B cell (primary cell): Measurements from ENCODE around the gene ZNRD2. TPM values are rescaled to one million over a fixed set of nuclear protein-coding genes. Genes with fewer than 3 reads are reported as not detected.
A peak's percentile ranks its signal among the peaks of the same experiment; 100 is the strongest.

Experiments
- ATAC-seq: fragments of 200-7000 bp; cut with Tn5 transposase; one replicate; pipeline ENCODE4 v1.10.0; 2021; ENCODE audit warnings: low read depth, mild to moderate bottlenecking, moderate number of reproducible peaks, moderate library complexity
- CTCF ChIA-PET: fragments of 350-600 bp; sonication (Branson Sonifier 250); formaldehyde crosslinking; loops from one replicate; lab custom pipeline; 2021; ENCODE audit warnings: antibody characterized with exemption, inconsistent platforms; lab: Charles Lee
- POLR2A ChIA-PET: fragments of 350-600 bp; sonication (Branson Sonifier 250); formaldehyde crosslinking; loops from one replicate; lab custom pipeline; 2021; ENCODE audit warnings: antibody characterized with exemption; lab: Charles Lee
- DNase-seq: peaks from one replicate; pipeline ENCODE4 v3.0.0; 2013
- H2AFZ ChIP-seq: 2 replicates; pipeline ENCODE4 v1.6.1; 2012; ENCODE audit warnings: mild to moderate bottlenecking, low read depth, low read length; ENCODE audit not compliant: insufficient read depth, poor library complexity, severe bottlenecking
- H3K27ac ChIP-seq, 2 donors: 1 replicate in 1 of 2; 2 replicates in 1 of 2; pipeline ENCODE4 v1.5.1; 2012 to 2013; ENCODE audit warnings: low read length in 2 of 2, mild to moderate bottlenecking in 2 of 2, moderate library complexity in 1 of 2
- H3K27me3 ChIP-seq, 4 experiments: fragments of 200-600 bp in 1 of 4; sonication (generic) in 1 of 4; replicated peaks in 1 of 4; 1 replicate in 2 of 4; 2 replicates in 2 of 4; pipeline versions ENCODE4 v1.6.1 to v1.7.0; 2013 to 2016; ENCODE audit warnings: low read length in 3 of 4, mild to moderate bottlenecking in 2 of 4, mixed read lengths in 1 of 4, moderate library complexity in 1 of 4; ENCODE audit not compliant: insufficient read depth in 4 of 4, control insufficient read depth in 3 of 4; ENCODE audit errors: control extremely low read depth in 1 of 4
- H3K36me3 ChIP-seq, 2 experiments: replicated peaks in 1 of 2; 1 replicate in 1 of 2; 2 replicates in 1 of 2; pipeline versions ENCODE4 v1.6.1 to v1.7.1; 2013; ENCODE audit warnings: low read length in 1 of 2; ENCODE audit not compliant: insufficient read depth in 2 of 2, control insufficient read depth in 1 of 2; ENCODE audit errors: control extremely low read depth in 1 of 2, extremely low read depth in 1 of 2
- H3K4me1 ChIP-seq, 2 donors: fragments of 200-600 bp in 1 of 2; sonication (generic) in 1 of 2; 1 replicate in 1 of 2; 2 replicates in 1 of 2; pipeline versions ENCODE4 v1.5.1 to v1.6.1; 2013 to 2017; ENCODE audit warnings: low read length in 2 of 2; ENCODE audit not compliant: control insufficient read depth in 2 of 2, insufficient read depth in 2 of 2
- H3K4me2 ChIP-seq: replicated peaks from 2 replicates; pipeline ENCODE3; 2012; ENCODE audit warnings: mild to moderate bottlenecking, low read depth, low read length; ENCODE audit not compliant: poor library complexity, severe bottlenecking
- H3K4me3 ChIP-seq, 5 experiments: fragments of 200-600 bp in 1 of 5; sonication (generic) in 1 of 5; 1 replicate in 3 of 5; 2 replicates in 2 of 5; pipeline versions ENCODE4 v1.5.1 to v1.7.0; 2011 to 2016; ENCODE audit warnings: low read length in 4 of 5, mild to moderate bottlenecking in 4 of 5, low read depth in 2 of 5, control low read depth in 1 of 5, moderate library complexity in 1 of 5; ENCODE audit not compliant: insufficient read depth in 1 of 5; ENCODE audit errors: control extremely low read depth in 1 of 5, extremely low read depth in 1 of 5
- H3K79me2 ChIP-seq: fragments of 200-600 bp; sonication (generic); one replicate; pipeline ENCODE4 v1.6.0; 2016; ENCODE audit warnings: low read length; ENCODE audit not compliant: control insufficient read depth, insufficient read depth
- H3K9ac ChIP-seq: fragments of 200-600 bp; sonication (generic); 2 replicates; pipeline ENCODE4 v1.6.1; 2017; ENCODE audit warnings: mild to moderate bottlenecking, low read length, moderate library complexity
- H3K9me3 ChIP-seq, 3 donors: one replicate each; pipeline versions ENCODE4 v1.6.1 to v1.7.1; 2013; ENCODE audit warnings: low read length in 2 of 3; ENCODE audit not compliant: control insufficient read depth in 2 of 3, insufficient read depth in 1 of 3; ENCODE audit errors: control extremely low read depth in 1 of 3
- H4K20me1 ChIP-seq: 2 replicates; pipeline ENCODE4 v1.6.0; 2012; ENCODE audit warnings: mild to moderate bottlenecking, low read length; ENCODE audit not compliant: insufficient read depth, control insufficient read depth, poor library complexity, severe bottlenecking
- H3K27ac Mint-ChIP-seq: one replicate; pipeline ENCODE4 v1.8.0; 2021; ENCODE audit warnings: mixed read lengths
- H3K27me3 Mint-ChIP-seq: one replicate; pipeline ENCODE4 v1.8.0; 2021; ENCODE audit warnings: mixed read lengths
- H3K4me1 Mint-ChIP-seq: one replicate; pipeline ENCODE4 v1.8.0; 2021; ENCODE audit warnings: mixed read lengths
- H3K4me3 Mint-ChIP-seq: one replicate; pipeline ENCODE4 v1.8.0; 2021; ENCODE audit warnings: mixed read lengths
- H3K9me3 Mint-ChIP-seq: one replicate; pipeline ENCODE4 v1.8.0; 2022; ENCODE audit warnings: mixed read lengths; ENCODE audit not compliant: insufficient read depth
- CTCF ChIP-seq: fragments of 200-600 bp; IDR thresholded peaks from one replicate; pipeline ENCODE4 v1.8.0; 2022; ENCODE audit warnings: antibody characterized with exemption, mild to moderate bottlenecking
- EZH2 ChIP-seq: IDR thresholded peaks from 2 replicates; pipeline ENCODE4 v1.6.1; 2012; ENCODE audit warnings: borderline replicate concordance, low read depth, mild to moderate bottlenecking, moderate library complexity, low read length; ENCODE audit not compliant: insufficient read depth, poor library complexity, severe bottlenecking
- WGBS: methylation state at CpG from one replicate; pipeline ENCODE4 v1.1.5; 2013; ENCODE audit warnings: missing lambda C conversion rate; ENCODE audit not compliant: insufficient coverage; 5-methylcytosine and 5-hydroxymethylcytosine counted together
- intact Hi-C: fragments of 100-400 bp; cut with micrococcal nuclease; formaldehyde crosslinking; loops from one replicate; pipeline ENCODE4 v1.10.0; 2022
- polyA plus RNA-seq: library from polyadenylated mRNA; depleted of rRNA; stranded (reverse); fragments of >200 nt; gene quantifications from 2 replicates; pipeline ENCODE4 v1.2.3, GENCODE V29; 2012
- total RNA-seq, 2 donors: library from RNA; stranded (reverse); fragments of 120-200 nt in 1 of 2; gene quantifications; 1 replicate in 1 of 2; 2 replicates in 1 of 2; pipeline versions ENCODE4 v1.2.3 to v1.2.4, GENCODE V29; 2013 to 2022

ZNRD2 gene
- total and polyA plus RNA-seq, 2 donors (not counting 1 experiment from before 2014, with no cell fraction given) = 22.1 to 112 TPM

DNA sequence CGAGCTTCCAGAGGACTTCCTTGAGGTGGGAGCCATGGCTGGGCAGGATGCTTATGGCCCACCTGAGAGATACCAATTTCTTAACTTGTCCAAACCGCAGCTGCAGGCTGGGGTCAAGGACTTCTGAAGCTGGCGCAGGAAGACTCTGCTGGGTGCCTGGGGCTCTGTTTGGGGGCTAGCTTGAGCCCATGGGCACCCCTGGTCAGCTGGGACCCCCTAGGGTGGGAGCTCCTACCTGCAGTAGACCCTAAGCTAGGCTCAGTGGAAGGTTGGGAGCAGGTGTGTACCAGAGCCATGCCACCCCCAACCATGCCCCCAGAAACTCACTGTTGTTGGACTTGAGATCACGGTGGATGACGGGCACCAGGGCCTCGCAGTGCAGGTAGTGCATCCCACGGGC is 42.4 kb downstream of the ZNRD2 start:
- Mint-ChIP-seq H3K27me3 (no peaks in the 10 kb centered on the region), H3K4me3 (peak overlapping the region; percentile 98), H3K9me3 (no peaks in the 10 kb centered on the region), H3K27ac (peak overlapping the region; percentile 67), H3K4me1 (peaks cover 59% of the 10 kb centered on the region)
- TF ChIP-seq EZH2 = no peak
- TF ChIP-seq CTCF = no peak
- H4K20me1 ChIP-seq = peaks cover 56% of the 10 kb centered on the region
- ATAC-seq = no peak
- no peaks in the 10 kb centered on the region for H3K27me3 ChIP-seq
- peak overlapping the region; percentile 83 for H3K9ac ChIP-seq
- CTCF ChIA-PET = interaction anchor here (0.6 to 3.8 kb wide), 9 partner anchors 9 to 88 kb away, joined by 3 to 21 read pairs (median 6); partner anchors contain the start of gene FAM89B
- WGBS = 51% methylated on average over 4 of the region's 7 CpGs
- intact Hi-C loops = loop anchor here (10.0 kb wide), 1 partner anchor 498 kb away; the partner anchor contains the start of genes TM7SF2 and ZNHIT2
- H2AFZ ChIP-seq = peak overlapping the region; percentile 80
- POLR2A ChIA-PET = interaction anchor here (1.0 to 3.9 kb wide), 3 partner anchors 15 to 72 kb away, joined by 3 to 17 read pairs (median 4); partner anchors contain the start of gene KCNK7
- no peak for DNase-seq
- peaks cover 69% of the 10 kb centered on the region for H3K79me2 ChIP-seq
- H3K4me3 ChIP-seq = peak overlapping the region; percentile 4 to 93 (median 85)
- H3K9me3 ChIP-seq = peaks cover 0 to 3% (median 0%) of the 10 kb centered on the region in 3 donors
- peaks cover 0 to 38% of the 10 kb centered on the region in 2 experiments for H3K36me3 ChIP-seq
- H3K4me2 ChIP-seq = peak overlapping the region; percentile 84
- peaks cover 41 to 49% of the 10 kb centered on the region in 2 donors for H3K4me1 ChIP-seq
- H3K27ac ChIP-seq = peak overlapping the region in 1 of 2 donors; percentile 89
